Left ventricle myocardium inferior (tissue), 1 donor: Measurements from ENCODE around the gene STK33. TPM values are rescaled to one million over a fixed set of nuclear protein-coding genes. Genes with fewer than 3 reads are reported as not detected.

Experiments used
- DNase-seq: peaks from one replicate; pipeline ENCODE4 v3.0.0-alpha.2; 2020
- H3K27ac ChIP-seq: fragments of 200-600 bp; replicated peaks from 2 replicates; pipeline ENCODE4 v1.8.0; 2021
- H3K27me3 ChIP-seq: fragments of 200-600 bp; 2 replicates; pipeline ENCODE4 v1.8.0; 2021; ENCODE audit warnings: low read depth
- H3K36me3 ChIP-seq: fragments of 200-600 bp; 2 replicates; pipeline ENCODE4 v1.8.0; 2021
- H3K4me1 ChIP-seq: fragments of 200-600 bp; 2 replicates; pipeline ENCODE4 v1.8.0; 2021
- H3K4me3 ChIP-seq: fragments of 200-600 bp; 2 replicates; pipeline ENCODE4 v1.8.0; 2021; ENCODE audit warnings: mild to moderate bottlenecking, moderate library complexity
- H3K9me3 ChIP-seq: fragments of 200-600 bp; replicated peaks from 2 replicates; pipeline ENCODE4 v1.8.0; 2021
- CTCF ChIP-seq: fragments of 200-600 bp; IDR thresholded peaks from 2 replicates; pipeline ENCODE4 v1.8.0; 2021; ENCODE audit warnings: antibody characterized with exemption, mild to moderate bottlenecking, borderline replicate concordance
- intact Hi-C: fragments of 100-400 bp; cut with micrococcal nuclease; formaldehyde crosslinking; loops from one replicate; pipeline ENCODE4 v1.11.0; 2022
- total RNA-seq: library from RNA; stranded (reverse); fragmentation: NEBNext Ultra II Directional; extraction: Animal tissue kit (Norgen Biotek cat#: 25700); gene quantifications from one replicate; pipeline ENCODE4 v1.2.1, GENCODE V29; 2021
- donor health status: DM: no; HTN: yes; CAD: no; lungs with severe emphysema.

The STK33 gene
- total RNA-seq, 1 donor from 2014 or later: 25.8 TPM

GRCh38 chr11:8617063-8617462, 23.0 kb upstream of the STK33 start:
- no peaks in the 10 kb centered on the region for H3K27me3 ChIP-seq
- peaks cover 10% of the 10 kb centered on the region for H3K4me1 ChIP-seq
- no peak for DNase-seq
- peaks cover 46% of the 10 kb centered on the region for H3K36me3 ChIP-seq
- intact Hi-C loops: no loop called here
- no peak overlapping the region for H3K4me3 ChIP-seq
- H3K9me3 ChIP-seq: no peaks in the 10 kb centered on the region
- no peak for TF ChIP-seq CTCF
- H3K27ac ChIP-seq: no peak overlapping the region

- H3K36me3 ChIP-seq: peaks cover 30% of the 10 kb centered on the region
- no peak for DNase-seq
- H3K4me1 ChIP-seq: no peaks in the 10 kb centered on the region
- TF ChIP-seq CTCF: no peak
- no peak overlapping the region for H3K27ac ChIP-seq
- H3K4me3 ChIP-seq: no peak overlapping the region
- H3K9me3 ChIP-seq: no peaks in the 10 kb centered on the region
- intact Hi-C loops: no loop called here
- no peaks in the 10 kb centered on the region for H3K27me3 ChIP-seq
These were observed 21.4 kb upstream of the STK33 start for GRCh38 chr11:8615291-8616032.

- Histone ChIP-seq H3K27me3 (no peaks in the 10 kb centered on the region), H3K36me3 (peaks cover 29% of the 10 kb centered on the region), H3K4me1 (no peaks in the 10 kb centered on the region), H3K27ac (no peak overlapping the region), H3K4me3 (no peak overlapping the region), H3K9me3 (no peaks in the 10 kb centered on the region)
- DNase-seq: no peak
- intact Hi-C loops: no loop called here
- TF ChIP-seq CTCF: no peak
These were observed 20.5 kb upstream of the STK33 start for GRCh38 chr11:8614497-8614896.

- Histone ChIP-seq H3K9me3 (no peaks in the 10 kb centered on the region), H3K4me3 (no peak overlapping the region), H3K4me1 (no peaks in the 10 kb centered on the region), H3K27ac (no peak overlapping the region), H3K36me3 (peaks cover 18% of the 10 kb centered on the region), H3K27me3 (no peaks in the 10 kb centered on the region)
- no peak for TF ChIP-seq CTCF
- DNase-seq: no peak
- intact Hi-C loops: no loop called here
These were observed 19.0 kb upstream of the STK33 start for GRCh38 chr11:8613036-8613435.

- no peaks in the 10 kb centered on the region for H3K4me1 ChIP-seq
- TF ChIP-seq CTCF: no peak
- no peaks in the 10 kb centered on the region for H3K27me3 ChIP-seq
- intact Hi-C loops: no loop called here
- DNase-seq: no peak
- no peaks in the 10 kb centered on the region for H3K9me3 ChIP-seq
- no peak overlapping the region for H3K27ac ChIP-seq
- peaks cover 14% of the 10 kb centered on the region for H3K36me3 ChIP-seq
- H3K4me3 ChIP-seq: no peak overlapping the region
These were observed 18.5 kb upstream of the STK33 start for GRCh38 chr11:8612522-8612921.
